HEK293 (cell line): ENCODE results near the gene GNGT1.

ENCODE experiments used
- YY1 ChIP-seq: fragments of 450-650 bp; formaldehyde crosslinking; IDR thresholded peaks from 2 replicates; pipeline ENCODE4 v1.5.1; 2018; ENCODE audit warnings: missing biosample characterization, missing genetic modification characterization
- ZNF76 ChIP-seq: fragments of 450-650 bp; formaldehyde crosslinking; IDR thresholded peaks from 2 replicates; pipeline ENCODE4; 2016; ENCODE audit warnings: low read depth, missing biosample characterization, missing genetic modification characterization, borderline replicate concordance
- TF ChIP-seq, protein P1 (sequence below): fragments of 450-650 bp; formaldehyde crosslinking; IDR thresholded peaks from 2 replicates; pipeline ENCODE4 v1.5.1; 2016; ENCODE audit warnings: missing biosample characterization, missing genetic modification characterization, low read depth
- TF ChIP-seq, protein P2 (sequence below): fragments of 450-650 bp; formaldehyde crosslinking; IDR thresholded peaks from 2 replicates; pipeline ENCODE4 v1.5.1; 2016; ENCODE audit warnings: missing biosample characterization, missing genetic modification characterization, borderline replicate concordance
- TF ChIP-seq, protein P3 (sequence below): fragments of 450-650 bp; formaldehyde crosslinking; IDR thresholded peaks from 2 replicates; pipeline ENCODE4 v1.5.1; 2016; ENCODE audit warnings: missing biosample characterization, missing genetic modification characterization

DNA sequence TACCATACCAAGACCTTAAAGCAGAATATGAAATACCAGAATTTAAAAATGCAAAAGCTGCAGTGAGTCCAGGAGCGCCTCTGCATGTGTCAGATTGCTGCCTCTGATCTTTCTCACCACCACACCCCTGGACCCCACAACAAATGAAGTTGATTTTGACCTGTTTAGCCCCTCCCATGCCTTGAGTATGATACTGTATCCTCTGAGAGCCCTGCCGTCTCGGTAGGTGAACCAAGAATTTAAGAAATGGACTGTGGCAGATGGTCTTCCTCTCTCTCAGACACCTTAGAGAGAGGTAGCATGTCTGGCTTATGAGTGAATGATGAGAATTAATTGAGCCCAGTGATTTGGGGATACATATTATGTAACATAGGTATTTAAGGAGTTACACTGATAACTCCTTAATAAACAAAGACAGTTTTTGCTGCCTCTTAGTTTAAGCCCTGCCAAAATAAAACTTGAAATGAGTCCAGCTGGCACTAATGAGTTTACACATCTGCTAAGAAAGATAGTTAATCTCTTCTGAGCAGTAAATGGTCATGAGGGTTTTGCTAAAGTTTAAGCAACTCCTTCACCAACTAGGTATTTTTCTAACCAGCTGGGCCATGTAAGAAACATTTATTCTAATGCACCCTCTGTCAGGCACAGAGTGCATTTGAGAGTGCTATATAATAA is 11.3 kb upstream of the GNGT1 start:
- TF ChIP-seq, protein P1, sequence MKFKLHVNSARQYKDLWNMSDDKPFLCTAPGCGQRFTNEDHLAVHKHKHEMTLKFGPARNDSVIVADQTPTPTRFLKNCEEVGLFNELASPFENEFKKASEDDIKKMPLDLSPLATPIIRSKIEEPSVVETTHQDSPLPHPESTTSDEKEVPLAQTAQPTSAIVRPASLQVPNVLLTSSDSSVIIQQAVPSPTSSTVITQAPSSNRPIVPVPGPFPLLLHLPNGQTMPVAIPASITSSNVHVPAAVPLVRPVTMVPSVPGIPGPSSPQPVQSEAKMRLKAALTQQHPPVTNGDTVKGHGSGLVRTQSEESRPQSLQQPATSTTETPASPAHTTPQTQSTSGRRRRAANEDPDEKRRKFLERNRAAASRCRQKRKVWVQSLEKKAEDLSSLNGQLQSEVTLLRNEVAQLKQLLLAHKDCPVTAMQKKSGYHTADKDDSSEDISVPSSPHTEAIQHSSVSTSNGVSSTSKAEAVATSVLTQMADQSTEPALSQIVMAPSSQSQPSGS (tag by site-specific recombination) = no peak
- TF ChIP-seq, protein P2, sequence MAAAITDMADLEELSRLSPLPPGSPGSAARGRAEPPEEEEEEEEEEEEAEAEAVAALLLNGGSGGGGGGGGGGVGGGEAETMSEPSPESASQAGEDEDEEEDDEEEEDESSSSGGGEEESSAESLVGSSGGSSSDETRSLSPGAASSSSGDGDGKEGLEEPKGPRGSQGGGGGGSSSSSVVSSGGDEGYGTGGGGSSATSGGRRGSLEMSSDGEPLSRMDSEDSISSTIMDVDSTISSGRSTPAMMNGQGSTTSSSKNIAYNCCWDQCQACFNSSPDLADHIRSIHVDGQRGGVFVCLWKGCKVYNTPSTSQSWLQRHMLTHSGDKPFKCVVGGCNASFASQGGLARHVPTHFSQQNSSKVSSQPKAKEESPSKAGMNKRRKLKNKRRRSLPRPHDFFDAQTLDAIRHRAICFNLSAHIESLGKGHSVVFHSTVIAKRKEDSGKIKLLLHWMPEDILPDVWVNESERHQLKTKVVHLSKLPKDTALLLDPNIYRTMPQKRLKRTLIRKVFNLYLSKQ (tag by site-specific recombination) = no peak
- TF ChIP-seq, protein P3, sequence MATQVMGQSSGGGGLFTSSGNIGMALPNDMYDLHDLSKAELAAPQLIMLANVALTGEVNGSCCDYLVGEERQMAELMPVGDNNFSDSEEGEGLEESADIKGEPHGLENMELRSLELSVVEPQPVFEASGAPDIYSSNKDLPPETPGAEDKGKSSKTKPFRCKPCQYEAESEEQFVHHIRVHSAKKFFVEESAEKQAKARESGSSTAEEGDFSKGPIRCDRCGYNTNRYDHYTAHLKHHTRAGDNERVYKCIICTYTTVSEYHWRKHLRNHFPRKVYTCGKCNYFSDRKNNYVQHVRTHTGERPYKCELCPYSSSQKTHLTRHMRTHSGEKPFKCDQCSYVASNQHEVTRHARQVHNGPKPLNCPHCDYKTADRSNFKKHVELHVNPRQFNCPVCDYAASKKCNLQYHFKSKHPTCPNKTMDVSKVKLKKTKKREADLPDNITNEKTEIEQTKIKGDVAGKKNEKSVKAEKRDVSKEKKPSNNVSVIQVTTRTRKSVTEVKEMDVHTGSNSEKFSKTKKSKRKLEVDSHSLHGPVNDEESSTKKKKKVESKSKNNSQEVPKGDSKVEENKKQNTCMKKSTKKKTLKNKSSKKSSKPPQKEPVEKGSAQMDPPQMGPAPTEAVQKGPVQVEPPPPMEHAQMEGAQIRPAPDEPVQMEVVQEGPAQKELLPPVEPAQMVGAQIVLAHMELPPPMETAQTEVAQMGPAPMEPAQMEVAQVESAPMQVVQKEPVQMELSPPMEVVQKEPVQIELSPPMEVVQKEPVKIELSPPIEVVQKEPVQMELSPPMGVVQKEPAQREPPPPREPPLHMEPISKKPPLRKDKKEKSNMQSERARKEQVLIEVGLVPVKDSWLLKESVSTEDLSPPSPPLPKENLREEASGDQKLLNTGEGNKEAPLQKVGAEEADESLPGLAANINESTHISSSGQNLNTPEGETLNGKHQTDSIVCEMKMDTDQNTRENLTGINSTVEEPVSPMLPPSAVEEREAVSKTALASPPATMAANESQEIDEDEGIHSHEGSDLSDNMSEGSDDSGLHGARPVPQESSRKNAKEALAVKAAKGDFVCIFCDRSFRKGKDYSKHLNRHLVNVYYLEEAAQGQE (tag by site-specific recombination) = no peak
- TF ChIP-seq YY1 (tag by site-specific recombination) (no peak), ZNF76 (tag by site-specific recombination) (no peak)
